Glutamatergic neuron (in vitro differentiated cells): Measurements from ENCODE around the gene RNF13. TPM values are rescaled to one million over a fixed set of nuclear protein-coding genes. Genes with fewer than 3 reads are reported as not detected.
A peak's percentile ranks its signal among the peaks of the same experiment; 100 is the strongest.
"Not testable (repeated sequence)": the region's sequence is repeated elsewhere in the genome, so short reads cannot be mapped to it uniquely, and the experiment has no call there.

Source experiments
- DNase-seq: peaks from one replicate; pipeline ENCODE4 v3.0.0; 2022
- H3K27ac Mint-ChIP-seq: one replicate; pipeline ENCODE4 v1.8.0; 2020; ENCODE audit warnings: mild to moderate bottlenecking, mixed read lengths, inconsistent platforms; ENCODE audit not compliant: unreplicated experiment
- H3K27me3 Mint-ChIP-seq: one replicate; pipeline ENCODE4 v1.8.0; 2020; ENCODE audit warnings: mild to moderate bottlenecking, moderate library complexity, mixed read lengths, inconsistent platforms; ENCODE audit not compliant: unreplicated experiment
- H3K36me3 Mint-ChIP-seq: one replicate; pipeline ENCODE4 v1.8.0; 2020; ENCODE audit warnings: mild to moderate bottlenecking, mixed read lengths, inconsistent platforms; ENCODE audit not compliant: unreplicated experiment
- H3K4me1 Mint-ChIP-seq: one replicate; pipeline ENCODE4 v1.8.0; 2020; ENCODE audit warnings: mild to moderate bottlenecking, low read depth, mixed read lengths, inconsistent platforms; ENCODE audit not compliant: unreplicated experiment
- H3K4me3 Mint-ChIP-seq: one replicate; pipeline ENCODE4 v1.8.0; 2020; ENCODE audit warnings: mild to moderate bottlenecking, mixed read lengths, inconsistent platforms; ENCODE audit not compliant: unreplicated experiment
- H3K9me3 Mint-ChIP-seq: one replicate; pipeline ENCODE4 v1.8.0; 2020; ENCODE audit warnings: mild to moderate bottlenecking, moderate library complexity, mixed read lengths, inconsistent platforms; ENCODE audit not compliant: unreplicated experiment
- total RNA-seq: library from RNA; stranded (reverse); fragmentation: NEBNext Ultra II Directional; extraction: Animal tissue kit (Norgen Biotek cat#: 25700); gene quantifications from one replicate; pipeline ENCODE4 v1.2.1, GENCODE V29; 2021; ENCODE audit not compliant: unreplicated experiment
- TF ChIP-seq, protein P1 (sequence below): fragments of 200-600 bp; sonication (generic); IDR thresholded peaks from one replicate; pipeline ENCODE4 v1.5.0; 2021; ENCODE audit not compliant: partially characterized antibody, unreplicated experiment

The RNF13 gene
- total RNA-seq, 1 donor from 2014 or later = 29.0 TPM

DNA sequence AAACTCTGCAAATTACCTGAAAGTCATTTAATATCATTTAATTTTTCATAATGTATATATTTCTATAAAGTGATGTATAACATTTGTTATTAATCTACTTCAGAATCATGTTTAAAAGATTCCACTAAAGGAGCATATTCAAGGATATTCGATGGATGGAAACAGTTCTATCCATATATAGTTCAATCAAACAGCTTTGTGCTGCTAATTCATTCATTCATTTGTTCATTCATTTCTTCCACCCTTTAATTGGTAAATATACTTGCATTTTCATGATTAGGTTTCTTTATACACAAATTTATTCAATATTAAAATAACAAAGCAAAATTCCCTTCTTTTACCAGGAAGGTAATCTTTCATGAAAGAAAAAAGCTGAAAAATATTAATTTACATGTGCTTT, 64.7 kb downstream of the RNF13 start:
- Mint-ChIP-seq H3K27ac (no peak overlapping the region), H3K27me3 (no peaks in the 10 kb centered on the region), H3K4me1 (peaks cover 4% of the 10 kb centered on the region), H3K9me3 (no peaks in the 10 kb centered on the region), H3K4me3 (no peak overlapping the region), H3K36me3 (no peaks in the 10 kb centered on the region)
- no peak for DNase-seq
- TF ChIP-seq, protein P1, sequence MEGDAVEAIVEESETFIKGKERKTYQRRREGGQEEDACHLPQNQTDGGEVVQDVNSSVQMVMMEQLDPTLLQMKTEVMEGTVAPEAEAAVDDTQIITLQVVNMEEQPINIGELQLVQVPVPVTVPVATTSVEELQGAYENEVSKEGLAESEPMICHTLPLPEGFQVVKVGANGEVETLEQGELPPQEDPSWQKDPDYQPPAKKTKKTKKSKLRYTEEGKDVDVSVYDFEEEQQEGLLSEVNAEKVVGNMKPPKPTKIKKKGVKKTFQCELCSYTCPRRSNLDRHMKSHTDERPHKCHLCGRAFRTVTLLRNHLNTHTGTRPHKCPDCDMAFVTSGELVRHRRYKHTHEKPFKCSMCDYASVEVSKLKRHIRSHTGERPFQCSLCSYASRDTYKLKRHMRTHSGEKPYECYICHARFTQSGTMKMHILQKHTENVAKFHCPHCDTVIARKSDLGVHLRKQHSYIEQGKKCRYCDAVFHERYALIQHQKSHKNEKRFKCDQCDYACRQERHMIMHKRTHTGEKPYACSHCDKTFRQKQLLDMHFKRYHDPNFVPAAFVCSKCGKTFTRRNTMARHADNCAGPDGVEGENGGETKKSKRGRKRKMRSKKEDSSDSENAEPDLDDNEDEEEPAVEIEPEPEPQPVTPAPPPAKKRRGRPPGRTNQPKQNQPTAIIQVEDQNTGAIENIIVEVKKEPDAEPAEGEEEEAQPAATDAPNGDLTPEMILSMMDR = no peak

DNA sequence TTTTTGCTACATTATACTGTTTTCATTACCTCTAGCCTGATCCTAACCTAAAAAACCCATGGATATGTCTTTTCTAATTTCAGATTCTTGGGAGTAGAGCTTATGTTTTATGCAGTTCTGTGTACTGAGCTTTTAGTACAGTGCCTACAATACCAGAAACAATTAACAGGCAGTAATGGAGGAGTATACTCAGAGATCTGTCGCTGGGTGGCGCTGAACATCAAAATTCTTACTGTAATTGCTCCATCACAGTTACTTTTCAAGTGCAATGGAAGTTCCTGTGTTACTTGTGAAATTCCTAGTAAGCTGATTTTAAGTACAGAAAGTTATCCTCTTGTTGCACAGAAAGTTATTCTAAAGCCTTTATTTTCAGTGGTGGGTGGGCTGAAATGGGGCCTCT, 66.9 kb downstream of the RNF13 start:
- TF ChIP-seq, protein P1 = peak; percentile 61
- peak; percentile 75 for DNase-seq
- no peaks in the 10 kb centered on the region for H3K36me3 Mint-ChIP-seq
- no peak overlapping the region for H3K27ac Mint-ChIP-seq
- H3K4me1 Mint-ChIP-seq = peaks cover 6% of the 10 kb centered on the region
- no peak overlapping the region for H3K4me3 Mint-ChIP-seq
- H3K27me3 Mint-ChIP-seq = no peaks in the 10 kb centered on the region
- no peaks in the 10 kb centered on the region for H3K9me3 Mint-ChIP-seq

DNA sequence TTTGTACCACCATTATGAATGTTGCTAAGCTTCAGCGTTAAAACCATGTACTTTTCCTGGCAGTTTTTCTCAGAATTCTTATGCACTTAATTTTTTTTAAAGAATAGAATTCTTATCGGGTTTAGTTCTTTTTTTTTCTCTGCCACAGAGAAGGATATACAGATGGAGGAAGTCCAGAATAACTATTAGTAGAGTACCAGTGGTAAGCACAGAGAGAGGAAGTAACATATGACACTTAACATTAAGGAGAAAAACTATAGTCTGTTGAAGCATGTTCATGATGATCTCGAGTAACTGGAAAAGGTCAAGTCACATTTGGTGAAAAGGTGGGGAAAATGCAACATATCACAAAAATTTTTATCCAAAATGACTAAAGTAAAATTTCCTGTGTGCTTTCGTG, 68.9 kb downstream of the RNF13 start:
- Mint-ChIP-seq H3K4me1 (peaks cover 15% of the 10 kb centered on the region), H3K36me3 (no peaks in the 10 kb centered on the region), H3K9me3 (peaks cover 3% of the 10 kb centered on the region), H3K27ac (no peak overlapping the region), H3K4me3 (no peak overlapping the region), H3K27me3 (peaks cover 2% of the 10 kb centered on the region)
- TF ChIP-seq, protein P1 = no peak
- DNase-seq = no peak

DNA sequence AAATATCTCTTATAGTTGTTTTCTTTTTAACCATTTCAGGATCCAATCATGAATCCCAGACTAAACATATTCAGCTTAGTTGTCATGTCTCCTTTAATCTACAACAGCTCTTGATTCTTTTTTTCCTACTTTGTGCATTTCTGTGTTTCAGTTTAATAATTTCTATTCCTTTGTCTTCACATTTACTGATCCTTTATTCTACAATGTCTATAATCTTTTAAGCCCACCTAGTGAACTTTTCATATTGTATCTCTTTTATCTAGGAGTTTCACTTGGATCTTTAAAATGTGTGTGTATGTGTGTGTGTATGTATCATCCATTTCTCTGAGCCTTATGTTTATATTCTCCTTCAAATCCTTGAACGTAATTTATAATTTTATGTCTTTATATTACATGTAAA, 70.1 kb downstream of the RNF13 start:
- H3K27ac Mint-ChIP-seq = no peak overlapping the region
- no peak overlapping the region for H3K4me3 Mint-ChIP-seq
- H3K9me3 Mint-ChIP-seq = peaks cover 3% of the 10 kb centered on the region
- TF ChIP-seq, protein P1 = no peak
- peaks cover 17% of the 10 kb centered on the region for H3K4me1 Mint-ChIP-seq
- no peak for DNase-seq
- H3K36me3 Mint-ChIP-seq = no peaks in the 10 kb centered on the region
- H3K27me3 Mint-ChIP-seq = peaks cover 3% of the 10 kb centered on the region

DNA sequence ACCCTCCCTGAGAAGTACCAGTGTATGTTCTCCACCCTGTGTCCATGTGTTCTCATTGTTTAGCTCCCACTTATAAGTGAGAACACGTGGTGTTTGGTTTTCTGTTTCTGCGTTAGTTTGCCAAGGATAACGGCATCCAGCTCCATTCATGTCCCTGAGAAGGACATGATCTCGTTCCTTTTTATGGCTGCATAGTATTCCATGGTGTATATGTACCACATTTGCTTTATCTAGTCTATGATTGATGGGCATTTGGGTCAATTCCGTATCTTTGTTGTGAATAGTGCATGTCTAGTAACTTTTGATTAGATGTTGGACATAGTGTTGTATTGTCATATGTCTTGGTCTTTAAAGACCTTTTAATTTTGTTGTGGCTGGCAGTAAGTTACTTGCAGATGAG, 70.8 kb downstream of the RNF13 start:
- H3K27me3 Mint-ChIP-seq, H3K9me3 Mint-ChIP-seq, H3K27ac Mint-ChIP-seq, H3K4me3 Mint-ChIP-seq, H3K36me3 Mint-ChIP-seq, DNase-seq: not testable (repeated sequence)
- peaks cover 17% of the 10 kb centered on the region for H3K4me1 Mint-ChIP-seq

DNA sequence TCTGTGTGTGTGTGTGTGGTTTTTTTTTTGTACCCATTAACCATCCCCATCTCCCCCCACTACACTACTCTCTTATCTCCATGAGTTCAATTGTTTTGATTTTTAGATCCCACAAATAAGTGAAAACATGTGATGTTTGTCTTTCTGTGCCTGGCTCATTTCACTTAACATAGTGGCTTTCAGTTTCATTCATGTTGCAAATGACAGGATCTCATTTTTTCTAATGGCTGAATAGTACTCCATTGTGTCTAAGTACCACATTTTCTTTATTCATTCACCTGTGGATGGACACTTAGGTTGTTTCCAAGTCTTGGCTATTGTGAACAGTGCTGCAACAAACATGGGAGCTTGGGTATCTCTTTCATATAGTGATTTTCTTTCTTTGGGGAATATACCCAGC, 71.8 kb downstream of the RNF13 start:
- not testable (repeated sequence) for H3K36me3 Mint-ChIP-seq, H3K9me3 Mint-ChIP-seq, DNase-seq, H3K27ac Mint-ChIP-seq, H3K27me3 Mint-ChIP-seq, H3K4me3 Mint-ChIP-seq
- H3K4me1 Mint-ChIP-seq = peaks cover 17% of the 10 kb centered on the region
